GM20431 (cell line): ENCODE results near the gene AP1G2.

Experiments used
- in situ Hi-C: fragments of 300-500 bp; cut with MseI, MboI; formaldehyde crosslinking; loops from one replicate; pipeline ENCODE4 v1.15.0; 2020; ENCODE audit warnings: low sequenced_read_pairs; ENCODE audit not compliant: unreplicated experiment

AP1G2 gene

DNA sequence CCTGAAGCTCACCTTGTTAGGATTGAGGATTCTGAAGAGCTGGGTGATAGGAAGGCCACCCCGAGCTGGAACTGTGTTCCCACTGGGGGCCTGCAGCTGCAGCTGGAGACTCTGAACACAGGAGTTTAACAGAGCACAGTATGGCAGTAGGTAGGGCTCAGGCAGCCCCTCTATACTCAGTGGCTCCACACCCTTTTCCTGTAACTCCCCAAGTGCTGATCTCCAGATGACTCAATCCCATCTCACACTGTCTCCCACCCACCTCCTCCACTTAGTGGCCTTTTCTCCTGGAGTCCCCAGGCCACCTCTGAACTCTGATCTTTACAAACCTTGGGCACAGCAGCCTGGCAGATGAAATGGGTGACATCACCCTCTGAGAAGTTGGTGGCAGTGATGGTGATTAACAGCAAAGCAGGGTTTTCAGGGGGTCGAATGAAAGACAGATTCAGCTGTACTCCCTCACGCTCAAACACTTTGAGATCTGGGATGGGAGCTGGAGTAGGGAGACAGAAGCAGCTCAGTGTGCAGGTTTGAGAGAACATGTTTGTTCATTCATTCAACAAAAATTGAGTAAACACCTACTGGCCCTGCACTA, 7.6 kb downstream of the AP1G2 start:
- in situ Hi-C loops = loop anchor here (10.0 kb wide), 1 partner anchor 85 kb away; no protein-coding TSS in a partner anchor

DNA sequence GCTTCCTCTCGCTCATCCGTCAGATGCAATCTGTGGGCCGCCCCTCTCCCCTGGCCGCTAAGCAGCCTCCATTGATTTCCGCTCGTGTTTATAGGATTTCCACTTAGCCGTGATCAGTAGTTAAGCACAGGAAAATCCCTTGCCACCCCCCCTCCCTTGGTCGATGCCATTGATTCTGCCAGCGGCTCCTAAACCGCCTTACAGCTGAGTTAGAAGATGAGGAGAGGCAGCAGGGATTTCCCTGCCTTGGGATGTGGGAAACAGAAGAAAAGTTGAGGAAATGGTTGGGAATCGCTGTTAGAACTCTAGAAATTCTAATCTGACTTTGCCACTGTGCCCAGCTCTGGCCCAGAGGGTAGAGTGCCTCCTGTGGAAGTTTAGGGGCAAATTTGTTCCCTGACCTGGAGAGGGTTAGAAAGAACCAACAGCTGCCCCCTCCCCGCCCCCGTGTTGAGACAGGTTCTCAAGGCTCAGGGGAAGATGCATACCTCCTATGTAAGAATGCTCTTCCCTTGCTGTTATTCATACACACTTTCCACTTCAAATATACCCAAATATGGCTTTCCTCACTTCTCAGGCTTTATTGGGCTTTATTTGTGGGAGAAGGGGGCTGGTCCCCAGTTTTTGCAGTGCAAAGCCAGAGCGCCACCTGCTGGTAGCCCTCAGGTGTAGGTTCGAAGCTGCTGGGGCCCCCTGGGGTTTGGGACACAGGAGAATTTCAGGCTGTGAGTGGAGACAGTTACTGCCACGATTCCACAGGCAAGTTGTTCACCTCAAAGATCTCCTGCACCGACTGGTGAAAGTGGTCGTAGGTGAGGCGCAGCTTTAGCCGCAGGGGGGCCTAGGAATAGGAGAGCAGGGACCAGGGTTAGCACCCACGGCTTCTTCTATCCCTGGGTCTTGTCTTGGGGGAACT, 8.3 kb downstream of the AP1G2 start:
- in situ Hi-C loops = no loop called here

DNA sequence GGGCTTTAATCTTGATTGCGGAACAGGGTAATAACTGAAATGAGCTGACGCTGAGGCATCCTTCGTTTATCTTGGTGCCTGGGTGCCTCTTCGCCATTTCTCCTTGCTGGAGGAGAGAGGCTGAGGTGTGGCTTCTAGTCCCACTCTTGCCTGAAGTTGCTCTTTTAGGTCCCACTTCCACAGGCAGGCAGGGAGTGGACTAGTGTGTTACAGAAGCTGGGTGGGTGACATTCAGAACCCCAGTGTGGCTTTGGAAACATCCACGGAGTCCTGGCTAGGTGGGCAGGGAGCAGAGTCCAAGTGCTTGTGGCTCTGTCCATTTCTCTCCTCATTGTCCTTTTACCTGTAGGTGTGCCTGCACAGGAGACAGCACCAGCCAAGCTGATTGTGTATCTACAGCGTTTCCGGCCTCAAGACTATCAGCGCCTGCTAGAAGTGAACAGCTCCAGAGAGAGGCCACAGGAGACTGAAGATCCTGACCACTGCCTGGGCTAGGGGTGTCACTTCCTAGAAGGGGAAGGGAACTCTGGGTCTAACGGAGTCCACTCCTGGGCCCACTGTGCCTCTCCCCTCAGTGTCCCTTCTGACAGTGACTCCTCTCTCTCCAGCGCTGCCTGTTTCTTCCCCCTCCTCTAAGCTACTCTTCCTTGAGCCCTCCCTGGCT, 9.1 kb downstream of the AP1G2 start:
- in situ Hi-C loops = no loop called here

DNA sequence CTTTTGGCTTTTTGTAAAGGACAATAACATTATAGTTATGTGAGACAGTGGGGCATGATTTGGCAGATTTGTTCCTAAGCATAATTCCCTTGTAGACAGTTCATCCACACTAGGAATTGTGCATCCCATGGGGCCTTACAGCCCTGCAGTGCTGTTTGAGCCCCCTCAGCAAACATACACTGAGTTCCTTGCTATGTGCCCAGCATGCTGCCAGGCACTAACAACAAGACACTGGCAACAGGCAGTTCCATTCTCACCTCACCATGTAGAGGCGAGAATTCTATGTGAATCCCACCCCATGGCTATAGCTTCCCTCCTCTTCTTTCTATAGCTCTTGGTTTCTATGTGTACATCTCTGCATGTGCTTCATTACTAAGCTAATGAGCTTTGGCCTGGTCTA, 9.6 kb downstream of the AP1G2 start:
- in situ Hi-C loops = no loop called here

DNA sequence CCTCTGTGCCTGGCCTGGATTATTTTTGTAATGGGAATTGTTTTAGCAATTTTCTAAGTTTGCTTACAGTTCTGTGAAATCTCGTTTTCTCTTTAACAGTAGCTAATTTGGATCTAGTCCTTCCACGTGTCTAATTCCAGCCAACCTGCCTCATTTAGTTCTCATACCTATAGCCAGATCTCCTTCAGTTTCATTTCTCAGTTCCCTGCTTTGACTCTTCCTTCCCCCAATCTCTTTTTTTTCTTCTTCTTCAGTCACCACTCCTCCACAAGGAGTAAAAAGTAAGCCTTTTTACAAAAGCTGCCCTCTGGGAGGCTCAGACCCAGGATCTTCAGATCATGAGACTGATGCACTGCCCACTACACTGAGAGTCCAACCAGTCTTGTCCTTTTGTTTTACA, 10.1 kb downstream of the AP1G2 start:
- in situ Hi-C loops = no loop called here

DNA sequence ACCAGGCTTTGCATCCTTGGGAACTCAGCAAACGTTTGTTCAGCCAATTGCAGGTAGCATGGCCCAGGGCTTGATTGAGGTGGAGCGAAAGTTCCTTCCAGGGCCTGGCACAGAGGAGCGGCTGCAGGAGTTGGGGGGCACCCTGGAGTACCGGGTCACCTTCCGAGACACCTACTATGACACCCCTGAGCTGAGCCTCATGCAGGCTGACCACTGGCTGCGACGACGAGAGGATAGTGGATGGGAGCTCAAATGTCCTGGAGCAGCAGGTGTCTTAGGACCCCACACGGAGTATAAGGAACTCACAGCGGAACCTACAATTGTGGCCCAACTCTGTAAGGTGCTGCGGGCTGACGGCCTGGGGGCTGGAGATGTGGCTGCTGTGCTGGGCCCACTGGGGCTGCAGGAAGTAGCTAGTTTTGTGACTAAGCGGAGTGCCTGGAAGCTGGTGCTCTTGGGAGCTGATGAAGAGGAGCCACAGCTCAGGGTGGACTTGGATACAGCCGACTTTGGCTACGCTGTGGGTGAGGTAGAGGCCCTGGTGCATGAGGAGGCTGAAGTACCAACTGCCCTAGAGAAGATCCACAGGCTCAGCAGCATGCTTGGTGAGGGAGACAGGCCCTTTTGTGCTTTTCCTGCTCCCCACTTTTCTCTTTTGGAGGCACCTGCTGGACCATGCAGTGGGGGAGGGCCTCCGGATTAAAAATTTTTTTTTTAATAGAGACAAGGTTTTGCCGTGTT, 10.7 kb downstream of the AP1G2 start:
- in situ Hi-C loops = no loop called here

DNA sequence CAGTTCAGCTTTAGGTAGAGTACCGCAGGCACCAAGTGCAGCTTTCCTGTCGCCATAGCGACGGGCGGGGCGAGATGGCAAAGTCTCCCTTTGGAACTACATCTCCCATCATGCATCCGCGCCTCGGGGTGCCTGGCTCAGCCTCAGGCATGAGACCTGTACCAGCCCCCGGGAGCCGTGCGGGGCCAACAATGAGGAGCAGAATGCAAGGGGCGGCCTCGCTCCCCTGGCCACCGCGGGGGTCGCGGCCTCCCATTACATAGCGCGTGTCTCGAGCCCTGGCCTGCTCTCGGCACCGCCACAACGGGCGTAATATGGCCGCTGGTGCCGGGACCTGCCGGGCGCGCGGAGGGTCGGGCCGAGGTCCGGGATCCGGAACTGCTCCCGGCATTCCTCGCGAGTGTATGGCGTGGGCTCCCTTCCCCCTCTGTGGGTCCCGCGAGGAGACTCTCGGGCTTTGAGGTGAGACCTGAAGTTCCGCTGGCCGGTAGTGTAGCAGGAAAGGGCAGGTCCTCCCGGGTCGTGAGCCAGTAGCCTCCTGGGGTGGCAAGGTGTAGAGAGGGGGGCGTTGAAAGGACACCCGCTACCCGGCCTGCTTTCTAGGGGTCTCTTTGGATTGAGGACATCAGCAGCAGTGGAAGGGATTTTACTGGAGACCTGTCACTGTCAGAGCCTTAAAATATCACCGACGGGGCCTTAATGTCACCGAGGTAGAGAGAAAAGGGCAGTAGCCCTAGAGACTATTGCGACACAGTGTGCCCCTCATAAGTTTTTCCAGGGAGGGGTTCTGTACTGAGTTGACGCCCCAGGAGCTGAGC, 11.5 kb downstream of the AP1G2 start, which contains the start of gene THTPA:
Gene THTPA, plus strand, starts transcription at position 390 of the 818 bp plus-strand sequence. CDS start 487 bp downstream, outside the sequence.
- in situ Hi-C loops = no loop called here

DNA sequence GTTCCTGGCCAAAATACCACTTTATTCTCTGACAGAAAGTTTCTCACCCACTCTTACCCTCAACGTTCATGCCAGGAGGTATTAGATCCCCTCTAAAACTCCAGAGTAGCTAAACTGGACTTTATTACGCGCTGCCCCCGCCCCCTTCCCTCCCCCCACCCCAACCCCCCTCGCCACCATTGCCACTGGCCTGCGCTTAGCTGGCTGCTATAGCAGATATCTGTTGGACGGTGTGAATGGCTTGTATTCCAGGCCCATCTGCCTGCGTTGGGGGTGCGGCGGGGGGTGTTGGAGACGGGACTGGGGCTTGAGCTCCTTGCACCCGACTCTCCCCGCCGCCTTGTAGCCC, 12.1 kb downstream of the AP1G2 start:
- in situ Hi-C loops = no loop called here

DNA sequence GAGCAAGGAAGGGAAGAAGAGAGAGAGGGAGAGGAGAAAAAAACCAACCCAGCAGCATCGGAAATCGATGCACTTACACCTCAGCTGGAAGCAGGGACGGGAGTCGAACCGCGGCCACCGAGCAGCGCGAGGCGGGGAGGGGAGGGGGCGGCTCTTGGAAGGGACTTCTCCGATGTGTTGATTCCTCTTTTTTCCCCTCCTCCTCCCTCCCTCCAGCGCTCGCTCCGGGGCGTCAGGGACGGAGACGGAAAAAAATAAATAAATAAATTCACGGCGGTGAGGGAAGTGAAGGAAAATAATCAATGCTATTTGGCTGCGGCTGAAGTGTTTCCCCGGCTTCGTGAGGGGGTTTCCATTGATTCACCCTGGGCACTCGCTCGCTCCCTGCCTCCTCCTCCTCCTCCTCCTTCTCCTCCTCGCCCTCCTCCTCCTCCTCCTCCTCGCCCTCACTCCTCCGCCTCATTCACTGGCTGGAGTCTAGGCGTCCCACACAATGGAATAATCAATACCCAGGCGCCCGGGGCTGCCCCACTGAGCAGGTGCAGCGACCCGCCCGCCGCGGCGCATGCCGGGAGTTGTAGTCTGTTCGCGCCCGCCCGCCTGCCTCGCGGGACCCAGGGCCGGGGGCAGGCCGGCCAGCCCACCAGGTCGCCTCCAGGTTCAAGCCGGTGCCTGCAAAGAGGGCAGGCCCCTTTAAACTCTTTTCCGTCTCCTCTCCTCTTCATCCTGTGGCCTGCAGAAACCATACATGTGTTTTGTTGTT, 16.1 kb downstream of the AP1G2 start, which contains the start of gene ZFHX2:
Gene ZFHX2, minus strand, starts transcription at position 500 of the 763 bp plus-strand sequence. CDS start 16,440 bp downstream, outside the sequence.
- in situ Hi-C loops = no loop called here

DNA sequence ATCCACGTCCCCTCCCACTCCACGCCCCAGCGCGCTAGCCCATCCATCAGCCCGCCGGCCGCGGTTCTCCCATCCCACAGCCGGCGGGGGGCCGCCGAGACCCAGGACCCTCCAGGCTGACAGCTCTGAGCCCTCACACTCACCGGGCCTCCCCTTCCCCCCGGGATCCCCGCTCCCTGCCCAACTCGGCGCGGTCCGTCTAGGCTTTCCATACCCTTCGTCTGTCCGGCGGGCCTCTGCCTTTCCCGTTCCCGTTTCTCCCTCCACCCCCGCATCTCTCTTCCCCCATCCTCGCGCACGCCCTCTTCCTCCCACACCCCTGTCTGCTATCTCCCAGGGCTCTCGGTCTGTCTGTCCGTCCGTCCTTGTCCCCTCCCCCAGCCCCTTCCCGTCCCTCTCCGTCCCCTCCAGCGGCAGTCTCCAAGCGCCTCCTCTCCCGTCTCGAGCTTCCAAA, 16.8 kb downstream of the AP1G2 start:
- in situ Hi-C loops = no loop called here

DNA sequence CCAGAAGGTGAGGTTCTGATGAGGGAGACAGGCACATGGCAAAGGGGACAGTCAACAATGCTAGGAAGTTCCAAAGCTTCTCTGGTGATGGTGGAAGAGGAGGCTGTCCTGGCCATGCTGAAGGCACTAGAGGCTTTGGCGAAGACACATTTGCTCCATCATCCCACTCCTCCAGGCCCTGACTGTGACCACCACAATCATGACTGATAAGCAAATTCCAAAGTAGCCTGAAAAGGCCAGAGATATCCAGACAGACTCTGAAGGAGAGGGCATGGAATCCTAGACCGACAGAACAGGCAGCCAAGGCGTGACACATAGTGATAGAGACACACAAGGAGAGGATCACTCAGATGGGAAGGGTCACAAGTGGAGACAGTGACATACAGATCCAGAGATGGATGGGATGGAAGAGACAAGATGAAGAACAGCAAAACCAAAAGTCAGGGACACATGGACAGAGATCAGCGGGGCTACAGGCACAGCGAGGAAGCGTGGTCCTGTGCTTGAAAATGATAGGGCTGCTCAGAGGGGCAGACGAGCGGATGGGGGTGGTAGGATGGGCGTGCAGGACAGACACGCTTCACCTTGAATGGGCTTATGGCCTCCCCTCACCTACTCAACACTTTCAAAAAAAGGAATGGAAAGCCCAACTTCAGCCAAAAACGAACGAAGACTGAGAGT, 17.3 kb downstream of the AP1G2 start:
- in situ Hi-C loops = no loop called here

DNA sequence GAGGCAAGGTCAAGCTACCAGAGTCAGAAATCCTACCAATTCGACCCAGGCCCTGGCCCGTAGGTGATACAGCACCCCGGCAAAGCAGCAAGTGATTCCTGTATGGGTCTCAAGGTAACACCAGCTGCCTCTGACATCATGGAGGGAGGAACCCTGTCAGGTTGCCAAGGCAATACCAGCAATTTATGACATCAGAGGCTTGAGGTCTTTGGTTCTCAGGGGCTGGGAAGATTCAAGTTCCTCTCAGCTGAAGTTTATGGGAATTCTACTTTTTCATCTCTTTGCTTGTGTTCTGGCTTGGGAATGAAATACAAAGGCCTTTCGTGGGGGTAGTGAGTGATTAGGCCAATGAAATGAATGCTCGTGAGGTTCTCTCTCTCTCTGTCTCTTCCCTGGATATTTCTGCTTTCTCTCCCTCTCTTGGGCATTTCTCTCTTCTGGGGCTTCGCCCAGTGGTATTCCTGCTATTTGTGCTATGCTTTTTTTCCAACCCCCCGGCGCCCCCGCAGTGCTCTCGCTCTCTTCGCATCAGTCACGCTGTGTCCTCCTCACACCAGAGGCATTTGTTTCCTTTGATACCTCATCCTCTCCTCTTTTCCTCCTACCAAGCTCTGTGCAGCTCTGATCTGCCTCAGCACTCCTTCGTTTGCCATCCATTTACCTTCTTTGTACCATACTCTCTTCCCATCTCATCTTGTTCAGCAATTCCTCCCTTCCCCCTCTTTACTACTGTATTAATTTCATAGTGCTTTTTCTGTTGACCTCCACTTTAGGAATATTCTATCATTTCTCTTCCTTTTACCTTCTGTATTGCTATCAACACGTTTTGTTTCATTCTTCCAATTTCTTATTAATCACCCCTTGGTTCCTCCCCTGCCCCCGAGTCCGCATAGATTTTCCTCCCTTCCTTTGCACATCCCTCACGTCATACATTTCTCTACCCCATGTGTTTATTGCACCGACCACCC, 19.0 kb downstream of the AP1G2 start:
- in situ Hi-C loops = no loop called here

DNA sequence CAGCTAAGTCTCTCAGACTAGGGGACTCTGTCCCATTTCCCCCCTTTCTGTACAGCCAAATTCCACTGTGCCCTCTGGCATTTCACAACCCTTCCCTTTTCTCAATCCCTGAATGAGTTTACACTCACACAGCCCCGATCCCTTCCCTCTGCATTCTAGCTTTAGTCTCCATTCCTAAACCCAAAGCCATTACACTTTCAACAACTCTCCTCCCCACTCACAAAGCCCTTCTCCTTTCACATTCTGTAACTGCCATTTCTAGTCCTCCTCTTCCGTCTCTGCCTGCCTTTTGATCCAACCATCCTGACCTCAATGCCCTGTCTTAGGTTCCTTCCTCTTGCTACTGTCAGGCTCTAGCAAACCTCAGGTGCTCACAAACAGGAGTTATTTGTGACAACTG, 19.7 kb downstream of the AP1G2 start:
- in situ Hi-C loops = no loop called here

DNA sequence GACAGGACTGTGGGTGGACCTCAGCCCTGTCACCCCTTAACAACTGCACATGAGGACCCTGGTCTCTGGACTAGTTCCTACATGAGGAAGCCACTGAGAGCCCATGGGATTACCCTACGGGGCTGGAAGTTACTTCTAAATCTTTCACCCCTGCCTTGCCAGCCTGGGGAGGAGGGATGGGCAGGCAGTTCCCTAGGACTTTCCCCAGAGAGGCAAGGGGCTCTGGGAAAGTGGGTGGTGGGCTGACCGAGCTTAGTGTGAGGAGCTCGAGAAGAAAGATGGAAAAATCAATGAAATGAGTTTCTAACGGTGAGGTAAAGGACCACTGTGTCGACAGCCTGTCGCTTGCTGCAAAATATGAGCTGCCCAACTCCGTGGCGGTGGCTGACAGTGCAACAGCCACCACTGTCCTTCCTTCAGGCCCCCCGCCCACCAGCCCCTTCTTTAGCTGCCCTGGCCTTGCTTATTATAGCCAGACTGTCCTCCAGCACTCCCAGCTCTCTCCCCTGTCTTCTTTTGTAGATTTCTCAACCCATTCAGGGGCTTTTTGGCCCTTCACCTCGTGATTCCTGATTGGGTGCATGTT, 21.0 kb downstream of the AP1G2 start:
- in situ Hi-C loops = no loop called here

DNA sequence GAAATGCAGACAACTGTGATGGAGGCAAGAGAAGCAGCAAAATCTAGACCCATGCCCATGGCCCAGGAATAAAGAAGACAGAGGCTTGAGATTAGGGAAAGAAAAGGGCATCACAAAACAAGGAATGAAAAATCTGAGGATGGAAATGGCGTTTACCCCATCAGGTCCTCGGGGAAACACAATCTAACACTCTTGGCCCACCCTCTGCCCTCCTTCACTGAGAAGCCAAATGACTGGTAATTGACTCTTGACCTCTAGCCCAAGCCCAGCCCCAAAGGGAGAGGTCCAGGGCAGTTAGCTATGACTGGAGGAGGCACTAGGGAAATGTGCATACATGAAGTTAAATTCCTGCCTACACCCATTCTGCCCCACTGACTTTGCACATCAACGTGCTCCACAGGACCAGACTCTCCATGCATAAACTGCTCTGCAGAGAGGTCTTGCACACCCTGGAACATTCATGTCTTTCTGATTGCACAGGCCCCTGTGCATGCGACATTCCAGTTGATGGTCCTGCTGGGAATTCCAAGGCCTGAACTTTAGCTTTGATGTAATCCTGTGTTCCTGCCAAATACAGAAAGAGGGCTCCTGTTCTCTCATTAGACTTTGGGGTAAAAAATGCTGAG, 21.7 kb downstream of the AP1G2 start:
- in situ Hi-C loops = no loop called here
